ENCODE data around the gene MTNR1B.

DNA sequence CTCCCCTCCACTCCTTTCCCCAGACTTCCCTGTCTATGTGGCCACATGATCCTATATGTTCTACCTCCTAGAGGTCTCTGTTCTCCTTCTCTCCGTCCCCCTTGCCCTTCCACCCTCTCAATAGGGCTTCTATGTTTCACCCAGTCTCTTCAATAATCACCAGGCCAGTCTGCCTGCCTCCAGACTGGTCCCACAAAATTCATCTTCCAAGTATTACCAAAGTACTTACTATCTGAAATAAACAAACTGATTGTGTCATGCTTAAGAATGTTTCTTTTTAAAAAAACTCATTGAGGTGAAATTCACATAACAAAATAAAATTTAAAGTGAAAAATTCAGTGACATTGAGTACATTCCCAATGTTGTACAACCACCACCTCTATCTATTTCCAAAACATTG, 44.2 kb downstream of the MTNR1B start:
- TF ChIP-seq CTCF (IDR thresholded peaks at IDR 0.05) (no peak), POLR2A (IDR thresholded peaks at IDR 0.05) (no peak), EP300 (IDR thresholded peaks at IDR 0.05) (no peak)

Data from gastroesophageal sphincter (tissue), 3 donors.